Activated T-cell treated with anti-CD3 and anti-CD28 coated beads, Interleukin-2, amount 50 U/mL, for 4 hours (primary cell): ENCODE measurements around the gene CCNL2. TPM values are rescaled to one million over a fixed set of nuclear protein-coding genes. Genes with fewer than 3 reads are reported as not detected.

Source experiments
- ATAC-seq, 2 donors: fragments of 200-7000 bp; cut with Tn5 transposase; one replicate each; pipeline ENCODE4 v1.10.0; 2021
- DNase-seq: peaks from one replicate; pipeline ENCODE4 v3.0.0-alpha.2; 2020
- H3K27me3 Mint-ChIP-seq: one replicate; pipeline ENCODE4 v1.8.0; 2021; ENCODE audit warnings: low read depth, mixed read lengths
- H3K36me3 Mint-ChIP-seq: one replicate; pipeline ENCODE4 v1.8.0; 2022; ENCODE audit warnings: mixed read lengths; ENCODE audit not compliant: insufficient read depth
- H3K4me1 Mint-ChIP-seq: one replicate; pipeline ENCODE4 v1.8.0; 2021; ENCODE audit warnings: low read depth, mixed read lengths
- H3K4me3 Mint-ChIP-seq: one replicate; pipeline ENCODE4 v1.8.0; 2021; ENCODE audit warnings: mild to moderate bottlenecking, moderate library complexity, mixed read lengths
- H3K9me3 Mint-ChIP-seq: one replicate; pipeline ENCODE4 v1.8.0; 2021; ENCODE audit warnings: mixed read lengths
- total RNA-seq, 3 donors: library from RNA; stranded (reverse); gene quantifications; one replicate each; pipeline ENCODE4 v1.2.1, GENCODE V29; 2021

Gene CCNL2
- total RNA-seq, 3 donors from 2014 or later, result 112 to 127 (median 118) TPM

DNA sequence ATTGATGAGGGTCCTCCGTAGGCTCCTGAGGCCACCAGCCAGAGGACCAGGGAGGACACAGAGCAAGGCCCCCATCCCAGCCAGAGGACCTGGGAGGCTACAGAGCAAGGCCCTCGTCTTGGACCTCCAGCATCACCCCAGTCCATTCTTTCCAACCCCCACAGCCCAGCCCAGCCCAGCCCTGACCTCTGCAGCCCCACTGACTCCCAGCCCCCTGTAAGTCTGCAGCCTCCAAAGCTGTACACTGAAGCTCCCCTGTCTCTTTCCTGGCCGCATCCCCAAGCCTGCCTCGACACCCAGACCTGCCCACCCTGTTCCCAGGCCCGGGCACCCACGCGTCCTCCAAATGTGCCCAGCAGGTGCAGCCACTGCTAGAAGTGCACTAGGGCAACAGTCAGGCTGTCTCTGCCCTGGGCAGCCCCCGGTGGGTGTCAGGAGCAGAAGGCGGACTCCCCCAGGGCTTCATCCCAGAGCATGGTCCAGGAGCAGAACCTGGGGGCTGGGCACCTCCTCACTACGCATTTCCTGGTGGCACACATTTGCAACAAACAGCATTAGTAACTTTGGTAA, 52.0 kb downstream of the CCNL2 start:
- DNase-seq (no peak), ATAC-seq (no peak)
- H3K9me3 Mint-ChIP-seq, result no peaks in the 10 kb centered on the region
- peaks cover 2% of the 10 kb centered on the region for H3K27me3 Mint-ChIP-seq
- H3K36me3 Mint-ChIP-seq, result no peaks in the 10 kb centered on the region
- H3K4me3 Mint-ChIP-seq, result peak overlapping the region; percentile 81
- H3K4me1 Mint-ChIP-seq, result peaks cover 25% of the 10 kb centered on the region

DNA sequence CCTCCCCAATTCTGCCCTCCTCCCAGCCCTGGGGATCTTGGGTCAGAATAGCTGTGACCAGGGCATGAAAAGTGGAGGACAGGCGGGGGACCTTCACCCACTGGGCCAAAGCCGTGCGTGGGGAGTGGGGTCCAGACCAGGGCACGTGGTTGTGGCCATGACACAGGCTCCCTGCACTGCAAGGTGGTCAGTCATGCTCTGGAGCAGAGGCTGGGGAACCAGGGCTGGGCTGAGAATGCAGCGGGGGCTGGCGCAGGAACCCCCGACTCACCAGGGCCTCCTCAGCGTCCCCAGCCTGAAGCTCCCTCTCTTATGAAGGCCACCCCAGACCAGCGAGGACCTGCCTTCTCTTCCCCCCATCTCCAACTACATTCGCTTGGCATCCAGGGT, 52.6 kb downstream of the CCNL2 start:
- ATAC-seq, result no peak
- Mint-ChIP-seq H3K4me3 (peak overlapping the region; percentile 81), H3K36me3 (no peaks in the 10 kb centered on the region), H3K4me1 (peaks cover 23% of the 10 kb centered on the region), H3K9me3 (no peaks in the 10 kb centered on the region), H3K27me3 (no peaks in the 10 kb centered on the region)
- DNase-seq, result no peak

DNA sequence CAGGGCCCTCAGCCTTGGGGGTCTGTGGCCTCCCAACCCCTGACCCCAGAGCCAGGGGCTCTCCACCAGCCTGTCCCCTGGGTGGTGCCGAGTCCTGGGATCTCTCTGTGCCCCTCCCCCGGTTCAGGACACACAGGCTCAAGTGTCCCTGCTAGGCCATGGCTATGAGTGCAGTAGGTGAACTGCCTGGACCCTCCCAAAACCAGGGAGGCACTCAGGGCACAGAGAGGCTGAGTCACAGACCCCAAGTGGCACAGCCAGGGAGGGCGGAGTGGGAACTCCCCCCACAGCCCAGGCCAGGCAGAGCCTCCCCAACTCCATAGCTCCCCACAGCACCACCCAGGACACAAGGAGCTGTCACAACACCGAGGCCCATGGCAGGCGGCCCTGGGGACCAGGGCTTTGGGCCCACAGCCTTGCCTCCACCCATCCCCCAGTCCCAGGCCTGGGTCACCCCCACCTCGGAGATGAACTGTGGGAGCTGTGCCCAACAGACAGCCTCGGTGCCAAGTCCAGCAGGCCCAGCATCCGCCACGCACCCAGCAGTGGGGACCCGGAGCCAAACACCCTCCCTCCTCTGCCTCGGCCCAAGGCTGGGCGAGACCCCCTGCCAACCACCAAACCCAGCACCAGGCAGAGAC, 53.2 kb downstream of the CCNL2 start:
- H3K9me3 Mint-ChIP-seq, result no peaks in the 10 kb centered on the region
- H3K36me3 Mint-ChIP-seq, result peaks cover 4% of the 10 kb centered on the region
- peaks cover 23% of the 10 kb centered on the region for H3K4me1 Mint-ChIP-seq
- H3K27me3 Mint-ChIP-seq, result no peaks in the 10 kb centered on the region
- DNase-seq (no peak), ATAC-seq (no peak)
- no peak overlapping the region for H3K4me3 Mint-ChIP-seq

DNA sequence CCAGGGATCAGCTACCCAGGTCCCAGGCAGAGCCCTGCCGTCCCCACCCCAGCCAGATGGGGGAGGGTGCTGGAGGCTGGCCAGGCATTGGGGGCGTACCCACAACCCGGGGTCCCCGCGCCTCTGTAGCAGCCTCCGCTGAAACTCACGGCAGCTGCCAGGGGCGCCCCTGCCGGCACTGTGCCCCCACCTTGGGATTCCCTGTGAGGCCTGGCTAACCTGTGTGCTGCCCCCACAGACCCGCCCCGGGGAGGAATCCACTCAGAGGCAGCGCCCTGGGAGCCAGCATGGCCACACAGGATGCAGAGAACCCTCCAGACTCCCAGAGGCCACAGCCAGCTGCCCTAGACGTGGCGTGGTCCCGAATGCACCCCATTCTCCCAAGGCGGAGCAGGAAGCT, 53.8 kb downstream of the CCNL2 start:
- H3K9me3 Mint-ChIP-seq, result no peaks in the 10 kb centered on the region
- ATAC-seq (no peak), DNase-seq (no peak)
- H3K27me3 Mint-ChIP-seq, result no peaks in the 10 kb centered on the region
- no peak overlapping the region for H3K4me3 Mint-ChIP-seq
- H3K4me1 Mint-ChIP-seq, result peaks cover 23% of the 10 kb centered on the region
- H3K36me3 Mint-ChIP-seq, result peaks cover 4% of the 10 kb centered on the region

DNA sequence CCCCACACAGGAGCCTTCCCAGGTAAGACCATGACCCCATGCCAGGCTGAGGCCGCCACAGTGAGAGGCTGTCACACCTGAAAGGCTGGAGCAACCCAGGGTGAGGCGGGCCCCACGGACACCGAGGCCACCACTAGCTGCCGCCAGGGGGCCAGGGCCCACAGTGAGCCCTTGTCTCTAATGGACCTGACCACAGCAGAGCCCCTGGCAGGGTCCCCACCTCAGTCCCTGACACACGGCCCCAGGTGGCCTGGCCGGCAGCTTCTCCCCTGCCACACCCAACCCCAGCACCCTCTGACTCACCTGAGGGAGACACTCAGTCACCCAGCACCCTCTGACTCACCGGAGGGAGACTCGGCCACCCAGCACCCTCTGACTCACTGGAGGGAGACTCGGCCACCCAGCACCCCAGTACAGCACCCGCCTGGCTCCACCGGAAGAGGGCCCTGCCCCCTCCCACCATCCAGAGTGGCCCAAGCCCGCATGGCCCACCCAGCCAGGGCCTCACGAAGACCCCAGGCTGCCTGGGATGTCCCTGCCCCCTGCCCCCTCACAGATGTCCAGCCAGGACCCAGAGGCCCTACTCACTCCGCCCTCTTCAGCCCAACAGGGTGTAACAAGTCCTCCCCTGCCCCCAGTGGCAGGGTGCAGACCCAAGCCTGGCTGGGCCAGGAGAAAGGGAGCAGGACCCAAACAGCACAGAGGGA, 54.3 kb downstream of the CCNL2 start:
- Mint-ChIP-seq H3K27me3 (no peaks in the 10 kb centered on the region), H3K4me3 (no peak overlapping the region), H3K9me3 (no peaks in the 10 kb centered on the region), H3K36me3 (peaks cover 4% of the 10 kb centered on the region), H3K4me1 (peaks cover 23% of the 10 kb centered on the region)
- DNase-seq (peak; percentile 57), ATAC-seq (peak; percentile 44 to 54)

DNA sequence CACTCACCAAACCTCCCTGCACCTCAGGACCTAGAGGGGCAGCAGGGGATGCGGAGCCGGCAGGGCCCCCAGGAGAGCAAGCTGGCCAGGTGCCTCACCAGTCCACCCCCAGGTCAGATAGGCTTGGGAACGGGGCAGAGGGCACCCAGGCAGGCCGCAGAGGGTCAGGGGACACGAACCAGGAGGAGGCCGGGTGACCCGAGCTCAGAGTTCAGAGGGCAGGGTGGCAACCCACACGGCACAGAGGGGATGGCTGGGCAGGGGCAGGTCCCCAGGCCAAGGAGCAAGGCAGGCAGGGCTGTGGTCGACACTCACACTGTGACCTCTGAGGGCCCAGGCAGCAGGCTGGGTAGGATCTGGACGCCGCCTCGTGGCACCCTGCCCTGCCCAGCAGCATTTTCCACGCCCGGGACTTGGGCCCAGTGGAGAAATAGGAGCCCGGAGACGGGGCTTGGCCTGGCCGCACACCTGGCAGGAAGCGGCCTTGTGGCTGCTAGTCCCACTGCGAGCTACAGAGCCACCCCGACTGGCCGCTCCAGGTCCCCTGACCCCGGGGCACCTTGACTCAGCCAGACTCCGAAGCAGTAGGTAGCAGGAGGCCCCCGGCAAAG, 55.2 kb downstream of the CCNL2 start:
- ATAC-seq (no peak), DNase-seq (no peak)
- H3K27me3 Mint-ChIP-seq, result no peaks in the 10 kb centered on the region
- H3K9me3 Mint-ChIP-seq, result no peaks in the 10 kb centered on the region
- H3K36me3 Mint-ChIP-seq, result peaks cover 4% of the 10 kb centered on the region
- peaks cover 23% of the 10 kb centered on the region for H3K4me1 Mint-ChIP-seq
- H3K4me3 Mint-ChIP-seq, result no peak overlapping the region

DNA sequence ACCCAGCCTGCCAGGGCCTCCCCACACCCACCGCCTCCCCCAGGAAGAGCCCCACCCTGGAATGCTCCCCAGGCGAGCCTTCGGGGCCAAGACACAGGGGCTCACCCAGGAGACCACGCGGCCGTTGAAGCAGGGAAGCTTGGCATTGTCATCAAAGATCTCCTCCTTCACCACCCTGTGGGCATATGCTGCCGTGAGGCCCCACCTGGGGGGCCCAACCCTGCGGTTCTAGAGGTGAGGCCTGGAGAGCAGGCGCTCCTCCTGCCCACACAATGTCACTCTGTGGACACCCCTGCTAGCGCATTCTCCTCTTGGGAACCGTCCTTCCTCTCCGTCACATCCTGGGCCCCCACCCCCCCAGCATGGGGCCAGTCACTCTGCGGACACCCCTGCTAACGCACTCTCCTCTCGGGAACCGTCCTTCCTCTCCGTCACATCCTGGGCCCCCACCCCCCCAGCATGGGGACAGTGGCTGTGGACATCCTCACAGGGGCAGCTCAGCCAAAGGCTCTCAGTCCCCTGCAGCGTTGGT, 56.5 kb downstream of the CCNL2 start:
- H3K9me3 Mint-ChIP-seq, result no peaks in the 10 kb centered on the region
- no peak overlapping the region for H3K4me3 Mint-ChIP-seq
- ATAC-seq (no peak), DNase-seq (no peak)
- H3K27me3 Mint-ChIP-seq, result no peaks in the 10 kb centered on the region
- peaks cover 4% of the 10 kb centered on the region for H3K36me3 Mint-ChIP-seq
- peaks cover 22% of the 10 kb centered on the region for H3K4me1 Mint-ChIP-seq

DNA sequence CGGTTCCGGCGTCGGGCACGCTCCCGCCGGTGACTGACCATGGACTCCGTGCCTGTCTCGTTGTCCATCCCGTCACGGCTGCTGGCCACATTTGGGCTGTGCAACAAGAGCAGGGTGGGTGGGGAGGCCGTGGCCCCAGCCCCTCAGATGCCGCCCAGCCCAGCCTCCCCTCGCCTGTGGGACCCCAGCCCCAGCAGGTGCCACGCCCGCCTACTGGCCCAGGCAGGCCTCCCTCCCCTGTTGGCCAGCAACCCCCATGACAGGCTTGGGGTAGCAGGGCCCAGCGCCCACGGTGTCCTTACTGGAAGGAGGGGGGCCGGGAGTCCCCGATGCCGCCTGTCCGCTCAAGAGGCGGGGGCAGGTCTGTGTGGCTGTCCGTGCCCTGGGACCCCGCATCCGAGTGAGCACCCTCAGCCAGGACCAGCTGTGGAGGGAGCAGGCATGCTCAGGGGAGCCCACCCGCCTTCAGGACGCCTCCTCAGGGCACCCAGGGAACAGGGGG, 57.0 kb downstream of the CCNL2 start:
- H3K27me3 Mint-ChIP-seq, result no peaks in the 10 kb centered on the region
- H3K36me3 Mint-ChIP-seq, result peaks cover 4% of the 10 kb centered on the region
- DNase-seq, result no peak
- ATAC-seq, result no peak
- peaks cover 16% of the 10 kb centered on the region for H3K4me1 Mint-ChIP-seq
- H3K4me3 Mint-ChIP-seq, result no peak overlapping the region
- H3K9me3 Mint-ChIP-seq, result no peaks in the 10 kb centered on the region

DNA sequence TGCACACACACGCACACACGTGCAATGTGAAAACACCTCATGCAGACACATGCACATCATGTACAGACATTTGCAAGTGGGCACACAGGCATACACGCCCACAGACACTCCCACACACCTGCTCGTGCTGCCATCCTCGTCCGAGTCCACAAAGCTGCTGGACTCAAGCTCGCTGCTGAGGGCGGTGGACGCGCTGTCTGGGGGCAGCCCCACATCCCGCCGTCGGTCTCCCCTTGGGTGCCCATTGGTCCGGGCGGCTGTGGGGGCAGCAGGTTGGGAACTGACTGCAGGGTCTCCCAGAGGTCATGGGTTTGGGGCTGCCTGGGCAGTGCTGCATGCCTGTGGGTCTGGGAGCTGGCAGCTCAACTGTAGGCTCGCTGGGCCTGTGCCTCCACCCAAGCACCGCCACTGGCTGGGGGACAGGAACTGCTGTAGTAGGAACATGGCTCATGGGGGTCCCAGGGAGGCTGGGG, 57.5 kb downstream of the CCNL2 start:
- ATAC-seq (no peak), DNase-seq (no peak)
- no peaks in the 10 kb centered on the region for H3K27me3 Mint-ChIP-seq
- no peak overlapping the region for H3K4me3 Mint-ChIP-seq
- no peaks in the 10 kb centered on the region for H3K9me3 Mint-ChIP-seq
- peaks cover 4% of the 10 kb centered on the region for H3K36me3 Mint-ChIP-seq
- H3K4me1 Mint-ChIP-seq, result peaks cover 11% of the 10 kb centered on the region

DNA sequence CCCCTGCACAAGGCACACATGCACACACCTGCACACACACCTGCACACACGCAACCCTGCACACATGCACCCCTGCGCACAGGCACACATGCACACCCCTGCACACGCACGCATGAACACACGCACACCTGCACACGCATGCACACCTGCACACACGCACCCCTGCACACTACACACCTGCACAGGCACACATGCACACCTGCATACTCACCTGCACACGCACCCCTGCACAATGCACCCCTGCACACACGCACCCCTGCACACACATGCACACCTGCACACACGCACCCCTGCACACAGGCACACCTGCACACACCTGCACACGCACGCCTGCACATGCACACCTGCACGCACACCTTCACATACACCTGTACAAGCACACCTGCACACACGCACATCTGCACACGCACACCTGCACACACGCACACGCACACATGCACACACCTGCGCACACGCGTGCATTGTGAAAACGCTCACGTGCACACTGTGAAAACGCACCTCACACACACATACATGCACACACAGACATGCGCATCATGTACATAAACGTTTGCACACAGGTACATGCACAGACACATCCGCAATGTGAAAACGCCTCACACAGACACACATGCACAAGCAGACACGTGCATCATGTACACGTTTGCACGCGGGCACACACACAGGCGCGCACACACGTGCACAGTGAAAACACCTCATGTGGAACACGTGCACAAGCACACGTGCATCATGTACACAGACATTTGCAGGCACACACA, 58.2 kb downstream of the CCNL2 start:
- DNase-seq, result no peak
- peaks cover 6% of the 10 kb centered on the region for H3K4me1 Mint-ChIP-seq
- H3K9me3 Mint-ChIP-seq, result no peaks in the 10 kb centered on the region
- H3K36me3 Mint-ChIP-seq, result peaks cover 4% of the 10 kb centered on the region
- ATAC-seq, result no peak
- no peaks in the 10 kb centered on the region for H3K27me3 Mint-ChIP-seq
- H3K4me3 Mint-ChIP-seq, result no peak overlapping the region

DNA sequence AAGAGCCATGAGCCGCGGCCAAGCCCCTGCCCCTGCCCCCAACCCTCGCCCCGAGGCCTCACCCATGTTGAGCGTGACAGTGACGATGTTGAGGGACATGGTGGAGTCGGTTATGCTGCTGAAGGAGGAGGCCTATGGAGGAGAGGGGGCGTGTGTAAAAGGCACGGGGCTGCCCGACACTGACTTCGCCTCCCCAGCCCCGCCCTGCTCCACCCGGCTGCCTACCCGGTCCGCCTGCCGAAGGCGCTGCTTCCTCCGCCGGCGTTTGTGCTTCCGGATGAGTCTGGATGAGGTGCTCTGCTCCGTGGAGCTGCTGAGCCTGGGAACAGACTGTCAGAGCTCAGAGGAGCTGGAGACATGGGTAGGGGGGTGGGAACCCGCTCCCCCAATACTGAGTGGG, 59.0 kb downstream of the CCNL2 start:
- Mint-ChIP-seq H3K4me1 (peaks cover 4% of the 10 kb centered on the region), H3K36me3 (peaks cover 4% of the 10 kb centered on the region), H3K9me3 (no peaks in the 10 kb centered on the region), H3K4me3 (no peak overlapping the region), H3K27me3 (no peaks in the 10 kb centered on the region)
- no peak for DNase-seq
- no peak for ATAC-seq

DNA sequence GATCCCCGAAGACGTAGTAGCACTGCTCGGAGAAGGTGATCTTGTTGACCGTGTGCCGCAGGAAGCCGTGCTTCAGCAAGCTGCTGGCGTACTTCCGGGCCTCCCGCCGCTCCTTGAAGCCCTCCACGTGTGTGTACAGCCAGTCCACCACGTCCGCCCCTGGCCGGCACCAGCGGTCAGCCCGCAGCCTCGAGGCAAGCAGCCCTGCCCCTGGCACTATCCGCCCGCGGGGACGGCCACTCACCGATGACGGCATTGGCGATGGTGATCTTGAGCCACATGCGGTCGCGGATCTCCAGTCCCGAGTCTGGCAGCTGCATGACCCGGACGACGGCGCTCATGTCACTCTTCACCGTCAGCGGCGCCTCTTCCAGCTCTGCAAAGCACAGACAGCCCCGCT, 60.9 kb downstream of the CCNL2 start:
- Mint-ChIP-seq H3K27me3 (no peaks in the 10 kb centered on the region), H3K4me1 (no peaks in the 10 kb centered on the region), H3K36me3 (peaks cover 4% of the 10 kb centered on the region), H3K9me3 (no peaks in the 10 kb centered on the region), H3K4me3 (no peak overlapping the region)
- DNase-seq (no peak), ATAC-seq (no peak)

DNA sequence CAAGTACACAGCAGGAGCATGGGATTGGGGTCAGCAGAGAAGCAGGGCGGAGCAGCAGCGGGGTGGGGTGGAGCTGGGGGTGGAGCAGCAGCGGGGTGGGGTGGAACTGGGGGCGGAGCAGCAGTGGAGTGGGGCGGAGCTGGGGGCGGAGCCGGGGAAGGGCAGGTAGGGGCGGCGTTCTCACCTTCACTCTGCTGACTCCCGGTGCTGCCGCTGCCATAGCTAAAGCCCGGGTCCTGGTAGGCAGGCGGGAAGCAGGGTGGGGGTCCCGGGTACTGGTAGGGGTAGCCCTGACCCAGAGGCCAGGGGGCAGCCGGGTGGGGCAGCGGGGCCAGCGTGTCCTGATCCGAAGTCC, 61.4 kb downstream of the CCNL2 start:
- no peak overlapping the region for H3K4me3 Mint-ChIP-seq
- no peaks in the 10 kb centered on the region for H3K9me3 Mint-ChIP-seq

More for the DNA sequence above, 61.4 kb downstream of the CCNL2 start:
- ATAC-seq, result peak; percentile 73 to 74
- DNase-seq, result peak; percentile 30
- Mint-ChIP-seq H3K4me1 (no peaks in the 10 kb centered on the region), H3K27me3 (no peaks in the 10 kb centered on the region), H3K36me3 (peaks cover 4% of the 10 kb centered on the region)
